OCI-LY7 (cell line): ENCODE data around the gene TES. TPM values are rescaled to one million over a fixed set of nuclear protein-coding genes. Genes with fewer than 3 reads are reported as not detected.

Experiments used
- BruUV-seq: library from RNA; stranded (reverse); fragments of 400-500 nt; replicated peaks from 2 replicates; lab custom pipeline; 2021; lab: Mats Ljungman, UMichigan
- CTCF ChIA-PET: fragments of 300-600 bp; sonication (Branson Sonifier 250); formaldehyde crosslinking; loops from one replicate; lab custom pipeline; 2022; ENCODE audit warnings: antibody characterized with exemption; ENCODE audit not compliant: unreplicated experiment; lab: Charles Lee
- POLR2A ChIA-PET: fragments of 300-600 bp; sonication (Branson Sonifier 250); formaldehyde crosslinking; loops from one replicate; lab custom pipeline; 2022; ENCODE audit warnings: antibody characterized with exemption; lab: Charles Lee
- DNase-seq: peaks from one replicate; pipeline ENCODE4 v3.0.0-alpha.2; 2015; ENCODE audit warnings: low spot score
- H2AFZ ChIP-seq: fragments of 200-600 bp; sonication (generic), shearing (Covaris generic); 2 replicates; pipeline ENCODE4 v1.6.1; 2014; ENCODE audit warnings: mild to moderate bottlenecking, antibody characterized with exemption, low read length, moderate library complexity
- H3K27ac ChIP-seq: fragments of 200-600 bp; sonication (generic); 2 replicates; pipeline ENCODE4 v1.5.1; 2014; ENCODE audit warnings: mixed run types, low read depth, mild to moderate bottlenecking, moderate library complexity, low read length, inconsistent platforms; ENCODE audit not compliant: poor library complexity, severe bottlenecking
- H3K36me3 ChIP-seq: fragments of 200-600 bp; sonication (generic); 2 replicates; pipeline ENCODE4 v1.6.1; 2014; ENCODE audit warnings: mild to moderate bottlenecking, antibody characterized with exemption, low read length, moderate library complexity, mixed read lengths; ENCODE audit not compliant: insufficient read depth
- H3K4me1 ChIP-seq: fragments of 200-600 bp; sonication (generic); 2 replicates; pipeline ENCODE4 v1.5.1; 2014; ENCODE audit warnings: mild to moderate bottlenecking, low read length; ENCODE audit not compliant: insufficient read depth, poor library complexity, severe bottlenecking
- H3K4me2 ChIP-seq: fragments of 200-600 bp; sonication (generic); 2 replicates; pipeline ENCODE4 v1.6.1; 2014; ENCODE audit warnings: mild to moderate bottlenecking, low read length
- H3K4me3 ChIP-seq: fragments of 200-600 bp; sonication (generic); 2 replicates; pipeline ENCODE4 v1.5.1; 2014; ENCODE audit warnings: mild to moderate bottlenecking, low read depth, low read length; ENCODE audit not compliant: poor library complexity, severe bottlenecking
- H3K79me2 ChIP-seq: fragments of 200-600 bp; sonication (generic); 2 replicates; pipeline ENCODE4 v1.6.1; 2016; ENCODE audit warnings: low read depth, mild to moderate bottlenecking, low read length, moderate library complexity, mixed read lengths; ENCODE audit not compliant: insufficient read depth
- H3K9me2 ChIP-seq: fragments of 200-600 bp; sonication (generic); 2 replicates; pipeline ENCODE4 v1.6.1; 2016; ENCODE audit warnings: mild to moderate bottlenecking, low read length, mixed read lengths; ENCODE audit not compliant: insufficient read depth
- H3K9me3 ChIP-seq: fragments of 200-600 bp; sonication (generic); 2 replicates; pipeline ENCODE4 v1.6.1; 2014; ENCODE audit warnings: mild to moderate bottlenecking, mixed run types, low read length, mixed read lengths
- H4K20me1 ChIP-seq: fragments of 200-600 bp; sonication (generic); 2 replicates; pipeline ENCODE4 v1.6.1; 2014; ENCODE audit warnings: mild to moderate bottlenecking, antibody characterized with exemption, low read length, moderate library complexity, mixed read lengths; ENCODE audit not compliant: insufficient read depth
- EZH2phosphoT487 ChIP-seq: fragments of 200-600 bp; sonication (generic); IDR thresholded peaks from 2 replicates; pipeline ENCODE4 v1.6.1; 2018; ENCODE audit warnings: low read depth, borderline replicate concordance, mild to moderate bottlenecking, mixed run types, antibody characterized with exemption, low read length, moderate library complexity, mixed read lengths
- intact Hi-C: fragments of 100-400 bp; cut with micrococcal nuclease; formaldehyde crosslinking; loops from one replicate; pipeline ENCODE4 v1.10.0; 2022; ENCODE audit not compliant: unreplicated experiment
- total RNA-seq, 2 experiments: library from RNA; depleted of rRNA in 1 of 2; stranded (reverse); fragments of >200 nt in 1 of 2; shearing (Covaris generic) in 1 of 2; gene quantifications; 2 replicates each; pipeline ENCODE4 v1.2.3, GENCODE V29; 2014 to 2022
- TF ChIP-seq, protein P1 (sequence below): fragments of 200-600 bp; sonication (generic); conservative IDR thresholded peaks from 2 replicates; pipeline ENCODE4 v1.5.1; 2014; ENCODE audit warnings: mild to moderate bottlenecking, antibody characterized with exemption, low read length, moderate library complexity, mixed read lengths

Gene TES
- total RNA-seq, 2 experiments from 2014 or later, result not detected

DNA sequence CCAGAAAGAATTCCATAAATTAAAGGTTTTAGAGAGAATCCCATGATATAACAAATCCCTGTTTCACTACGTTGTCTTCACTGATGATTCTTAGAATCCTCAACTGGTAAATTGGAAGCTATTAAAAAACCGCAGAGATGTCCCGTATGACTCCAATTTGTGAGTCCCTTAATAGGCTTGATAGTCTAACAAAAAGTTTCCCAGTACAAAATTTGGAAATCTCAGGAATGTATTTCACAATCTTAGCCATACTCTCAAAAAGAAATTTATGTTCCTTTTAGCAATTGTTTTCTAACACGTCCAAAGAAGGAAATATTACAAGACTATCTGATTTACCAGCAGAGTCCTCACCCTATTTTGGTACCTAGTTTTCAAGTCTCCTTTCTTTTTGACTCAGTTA, 2.5 kb downstream of the TES start:
- no TSS peak for BruUV-seq
- Histone ChIP-seq H3K79me2 (no peaks in the 10 kb centered on the region), H3K9me2 (no peaks in the 10 kb centered on the region), H3K4me1 (peaks cover 7% of the 10 kb centered on the region), H3K9me3 (no peaks in the 10 kb centered on the region), H3K36me3 (no peaks in the 10 kb centered on the region), H2AFZ (no peak overlapping the region), H4K20me1 (no peaks in the 10 kb centered on the region; the same call in 1 of the 2 replicates), H3K27ac (no peak overlapping the region), H3K4me2 (peak overlapping the region; percentile 77; the same call in 1 of the 2 replicates), H3K4me3 (no peak overlapping the region)
- intact Hi-C loops, result no loop called here
- TF ChIP-seq, protein P1, sequence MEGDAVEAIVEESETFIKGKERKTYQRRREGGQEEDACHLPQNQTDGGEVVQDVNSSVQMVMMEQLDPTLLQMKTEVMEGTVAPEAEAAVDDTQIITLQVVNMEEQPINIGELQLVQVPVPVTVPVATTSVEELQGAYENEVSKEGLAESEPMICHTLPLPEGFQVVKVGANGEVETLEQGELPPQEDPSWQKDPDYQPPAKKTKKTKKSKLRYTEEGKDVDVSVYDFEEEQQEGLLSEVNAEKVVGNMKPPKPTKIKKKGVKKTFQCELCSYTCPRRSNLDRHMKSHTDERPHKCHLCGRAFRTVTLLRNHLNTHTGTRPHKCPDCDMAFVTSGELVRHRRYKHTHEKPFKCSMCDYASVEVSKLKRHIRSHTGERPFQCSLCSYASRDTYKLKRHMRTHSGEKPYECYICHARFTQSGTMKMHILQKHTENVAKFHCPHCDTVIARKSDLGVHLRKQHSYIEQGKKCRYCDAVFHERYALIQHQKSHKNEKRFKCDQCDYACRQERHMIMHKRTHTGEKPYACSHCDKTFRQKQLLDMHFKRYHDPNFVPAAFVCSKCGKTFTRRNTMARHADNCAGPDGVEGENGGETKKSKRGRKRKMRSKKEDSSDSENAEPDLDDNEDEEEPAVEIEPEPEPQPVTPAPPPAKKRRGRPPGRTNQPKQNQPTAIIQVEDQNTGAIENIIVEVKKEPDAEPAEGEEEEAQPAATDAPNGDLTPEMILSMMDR, result no peak
- no peak for TF ChIP-seq EZH2phosphoT487
- CTCF ChIA-PET, result no interaction called here
- DNase-seq, result no peak
- POLR2A ChIA-PET, result no interaction called here

DNA sequence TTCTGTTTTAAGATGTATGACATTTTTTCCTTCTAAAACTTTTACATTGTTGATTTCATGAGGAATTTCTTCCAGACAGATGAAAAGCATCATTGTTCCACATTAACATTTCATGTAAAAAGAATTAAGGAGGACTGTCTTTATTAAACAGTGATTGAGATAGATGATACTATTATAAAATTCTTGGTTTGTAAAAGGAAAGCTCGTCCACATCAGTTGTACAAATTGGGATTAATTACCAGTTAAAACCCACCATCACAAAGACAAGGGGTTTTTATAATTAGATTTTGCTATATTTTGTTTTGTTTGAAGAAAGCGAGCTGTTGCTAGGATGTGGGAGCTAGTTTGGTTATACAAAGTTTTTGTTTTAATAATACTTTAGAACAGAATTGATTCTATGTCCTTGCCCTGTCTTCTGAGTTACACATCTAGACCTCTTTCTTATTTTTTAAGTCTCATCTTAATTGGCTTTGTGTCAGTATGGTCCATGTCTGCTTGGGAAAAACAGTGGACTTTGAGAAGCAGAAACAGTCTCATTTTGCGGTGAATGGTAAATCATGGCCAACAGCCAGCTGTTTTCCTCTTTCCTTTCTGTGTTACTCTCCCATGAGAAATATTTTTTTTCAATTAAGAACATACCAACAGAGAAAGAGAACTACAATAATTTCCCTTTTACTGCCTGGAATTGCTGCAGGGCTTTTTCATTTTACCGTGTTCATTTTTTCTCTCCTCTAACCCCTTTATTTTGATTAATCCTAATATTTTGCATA, 3.2 kb downstream of the TES start:
- Histone ChIP-seq H3K79me2 (no peaks in the 10 kb centered on the region), H3K4me3 (no peak overlapping the region), H2AFZ (no peak overlapping the region), H3K9me3 (no peaks in the 10 kb centered on the region), H4K20me1 (no peaks in the 10 kb centered on the region; the same call in 1 of the 2 replicates), H3K9me2 (no peaks in the 10 kb centered on the region), H3K4me1 (peaks cover 7% of the 10 kb centered on the region), H3K36me3 (no peaks in the 10 kb centered on the region), H3K4me2 (no peak overlapping the region; the same call in 1 of the 2 replicates), H3K27ac (no peak overlapping the region)
- ChIA-PET POLR2A (no interaction called here), CTCF (no interaction called here)
- DNase-seq, result no peak
- intact Hi-C loops, result no loop called here
- BruUV-seq, result no TSS peak
- TF ChIP-seq, protein P1, result no peak
- no peak for TF ChIP-seq EZH2phosphoT487

DNA sequence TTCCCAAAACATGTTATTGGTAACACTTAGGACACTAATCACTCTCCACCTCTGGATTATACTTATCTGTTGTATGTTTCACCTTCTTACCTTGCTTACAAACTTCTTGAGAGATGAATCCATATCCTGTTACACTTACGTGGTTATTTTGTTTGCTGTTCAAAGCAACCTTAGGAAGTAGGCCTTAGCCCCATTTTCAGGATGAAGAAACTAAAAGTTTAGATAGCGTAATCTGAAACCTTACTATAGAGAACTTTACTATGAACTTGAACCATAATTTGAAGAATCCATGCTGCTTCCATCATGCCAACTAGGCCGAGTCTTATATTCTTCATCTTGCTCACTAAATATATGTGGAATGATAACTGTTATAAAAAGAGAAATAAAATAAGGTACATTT, 4.6 kb downstream of the TES start:
- TF ChIP-seq, protein P1, result no peak
- TF ChIP-seq EZH2phosphoT487, result no peak
- no peak overlapping the region for H3K4me3 ChIP-seq
- no peak overlapping the region for H3K4me2 ChIP-seq
- BruUV-seq, result no TSS peak
- H3K9me2 ChIP-seq, result no peaks in the 10 kb centered on the region
- peaks cover 7% of the 10 kb centered on the region for H3K4me1 ChIP-seq
- H2AFZ ChIP-seq, result no peak overlapping the region
- CTCF ChIA-PET, result no interaction called here
- POLR2A ChIA-PET, result interaction anchor here (1.2 kb wide), 1 partner anchor 15 kb away, joined by 4 read pairs; no protein-coding TSS in a partner anchor
- no peaks in the 10 kb centered on the region; the same call in 1 of the 2 replicates for H4K20me1 ChIP-seq
- H3K36me3 ChIP-seq, result no peaks in the 10 kb centered on the region
- H3K79me2 ChIP-seq, result no peaks in the 10 kb centered on the region
- DNase-seq, result no peak
- H3K9me3 ChIP-seq, result no peaks in the 10 kb centered on the region
- H3K27ac ChIP-seq, result no peak overlapping the region
- intact Hi-C loops, result no loop called here
